Activated CD8-positive, alpha-beta T cell treated with anti-CD3 and anti-CD28 coated beads, Interleukin-2, amount 10 ng/mL, durations not matched to agents 7 days and 5 days (primary cell): ENCODE results near the gene NSMCE1. TPM values are rescaled to one million over a fixed set of nuclear protein-coding genes. Genes with fewer than 3 reads are reported as not detected.
"Not testable (repeated sequence)": the region's sequence is repeated elsewhere in the genome, so short reads cannot be mapped to it uniquely, and the experiment has no call there.

ENCODE experiments used
- ATAC-seq: fragments of 150-1000 bp; cut with Tn5 transposase; one replicate; pipeline ENCODE4 v1.10.0; 2021; ENCODE audit warnings: moderate library complexity
- CTCF ChIA-PET: fragments of 350-600 bp; sonication (Branson Sonifier 250); formaldehyde crosslinking; loops from one replicate; lab custom pipeline; 2021; ENCODE audit warnings: antibody characterized with exemption; lab: Charles Lee
- POLR2A ChIA-PET: fragments of 350-600 bp; sonication (Branson Sonifier 250); formaldehyde crosslinking; loops from one replicate; lab custom pipeline; 2021; ENCODE audit warnings: antibody characterized with exemption; lab: Charles Lee
- DNase-seq: peaks from one replicate; pipeline ENCODE4 v3.0.0-alpha.2; 2020
- H3K27ac Mint-ChIP-seq: one replicate; pipeline ENCODE4 v1.8.0; 2021; ENCODE audit warnings: mild to moderate bottlenecking, mixed read lengths
- H3K27me3 Mint-ChIP-seq: one replicate; pipeline ENCODE4 v1.8.0; 2021; ENCODE audit warnings: low read depth, mixed read lengths
- H3K36me3 Mint-ChIP-seq: one replicate; pipeline ENCODE4 v1.8.0; 2021; ENCODE audit warnings: low read depth, mixed read lengths
- H3K4me1 Mint-ChIP-seq: one replicate; pipeline ENCODE4 v1.8.0; 2021; ENCODE audit warnings: low read depth, mixed read lengths
- H3K4me3 Mint-ChIP-seq: one replicate; pipeline ENCODE4 v1.8.0; 2021; ENCODE audit warnings: mild to moderate bottlenecking, mixed read lengths
- H3K9me3 Mint-ChIP-seq: one replicate; pipeline ENCODE4 v1.8.0; 2022; ENCODE audit warnings: mixed read lengths; ENCODE audit not compliant: insufficient read depth
- total RNA-seq, 2 experiments: library from RNA; stranded (reverse); gene quantifications; one replicate each; pipeline ENCODE4 v1.2.3, GENCODE V29; 2021

The NSMCE1 gene
- total RNA-seq, 2 experiments from 2014 or later: 87.3 to 94.9 TPM

- H3K27ac Mint-ChIP-seq: peak overlapping the region; percentile 99
- CTCF ChIA-PET: interaction anchor here (0.6 to 3.7 kb wide), 13 partner anchors 8 to 206 kb away, joined by 3 to 43 read pairs (median 7); no protein-coding TSS in a partner anchor
- ATAC-seq (no peak), DNase-seq (no peak)
- POLR2A ChIA-PET: interaction anchor here (0.8 to 2.2 kb wide), 17 partner anchors 8 to 346 kb away, joined by 3 to 15 read pairs (median 6); partner anchors contain the start of genes GTF3C1 and KATNIP
- H3K4me3 Mint-ChIP-seq: peak overlapping the region; percentile 98
- peaks cover 18% of the 10 kb centered on the region for H3K36me3 Mint-ChIP-seq
- H3K9me3 Mint-ChIP-seq: no peaks in the 10 kb centered on the region
- H3K4me1 Mint-ChIP-seq: peaks cover 51% of the 10 kb centered on the region
- no peaks in the 10 kb centered on the region for H3K27me3 Mint-ChIP-seq
Observed at GRCh38 chr16:27204312-27204915, 64.2 kb downstream of the NSMCE1 start.

- peaks cover 18% of the 10 kb centered on the region for H3K36me3 Mint-ChIP-seq
- H3K9me3 Mint-ChIP-seq: no peaks in the 10 kb centered on the region
- H3K4me1 Mint-ChIP-seq: peaks cover 58% of the 10 kb centered on the region
- POLR2A ChIA-PET: interaction anchor here (0.8 to 2.2 kb wide), 19 partner anchors 9 to 346 kb away, joined by 3 to 15 read pairs (median 6); partner anchors contain the start of genes GTF3C1 and KATNIP
- CTCF ChIA-PET: interaction anchor here (0.6 to 3.7 kb wide), 16 partner anchors 8 to 207 kb away, joined by 3 to 43 read pairs (median 6); no protein-coding TSS in a partner anchor
- H3K27me3 Mint-ChIP-seq: no peaks in the 10 kb centered on the region
- H3K27ac Mint-ChIP-seq: peak within 1 kb of the TSS; percentile 99
- peak within 1 kb of the TSS; percentile 98 for H3K4me3 Mint-ChIP-seq
- peak; percentile 100 for DNase-seq
- peak; percentile 95 for ATAC-seq
Observed at GRCh38 chr16:27203507-27204311, 64.9 kb downstream of the NSMCE1 start, which contains the start of gene KDM8. KDM8 (plus strand) TSS chr16:27203526; CDS start chr16:27210124, 6,598 bp downstream.

GRCh38 chr16:27202923-27203506 lies 65.6 kb downstream of the NSMCE1 start:
- no peak for ATAC-seq
- H3K36me3 Mint-ChIP-seq: peaks cover 18% of the 10 kb centered on the region
- POLR2A ChIA-PET: interaction anchor here (1.0 to 2.2 kb wide), 16 partner anchors 10 to 347 kb away, joined by 3 to 15 read pairs (median 6); partner anchors contain the start of genes GTF3C1 and KATNIP
- no peaks in the 10 kb centered on the region for H3K27me3 Mint-ChIP-seq
- DNase-seq: peak; percentile 95
- H3K9me3 Mint-ChIP-seq: no peaks in the 10 kb centered on the region
- peaks cover 65% of the 10 kb centered on the region for H3K4me1 Mint-ChIP-seq
- H3K4me3 Mint-ChIP-seq: peak overlapping the region; percentile 98
- CTCF ChIA-PET: interaction anchor here (0.7 to 3.7 kb wide), 15 partner anchors 10 to 207 kb away, joined by 3 to 43 read pairs (median 6); no protein-coding TSS in a partner anchor
- peak overlapping the region; percentile 99 for H3K27ac Mint-ChIP-seq

GRCh38 chr16:27200914-27201313 lies 67.7 kb downstream of the NSMCE1 start:
- POLR2A ChIA-PET, DNase-seq, H3K9me3 Mint-ChIP-seq, CTCF ChIA-PET, ATAC-seq, H3K27me3 Mint-ChIP-seq, H3K4me3 Mint-ChIP-seq: not testable (repeated sequence)
- peak overlapping the region; percentile 94 for H3K27ac Mint-ChIP-seq
- peaks cover 14% of the 10 kb centered on the region for H3K36me3 Mint-ChIP-seq
- peaks cover 80% of the 10 kb centered on the region for H3K4me1 Mint-ChIP-seq

- ATAC-seq (peak; percentile 4), DNase-seq (peak; percentile 62)
- peak overlapping the region; percentile 94 for H3K27ac Mint-ChIP-seq
- H3K36me3 Mint-ChIP-seq: peaks cover 23% of the 10 kb centered on the region
- peaks cover 6% of the 10 kb centered on the region for H3K9me3 Mint-ChIP-seq
- peaks cover 83% of the 10 kb centered on the region for H3K4me1 Mint-ChIP-seq
- no peaks in the 10 kb centered on the region for H3K27me3 Mint-ChIP-seq
- H3K4me3 Mint-ChIP-seq: peak overlapping the region; percentile 67
- CTCF ChIA-PET: interaction anchor here (0.6 to 7.7 kb wide), 12 partner anchors 13 to 209 kb away, joined by 3 to 107 read pairs (median 10); no protein-coding TSS in a partner anchor
- POLR2A ChIA-PET: interaction anchor here (0.8 to 1.8 kb wide), 7 partner anchors 20 to 116 kb away, joined by 3 to 11 read pairs (median 6); no protein-coding TSS in a partner anchor
Observed at GRCh38 chr16:27199736-27200135, 68.8 kb downstream of the NSMCE1 start.

GRCh38 chr16:27199235-27199586 lies 69.4 kb downstream of the NSMCE1 start:
- H3K27me3 Mint-ChIP-seq: no peaks in the 10 kb centered on the region
- POLR2A ChIA-PET: interaction anchor here (0.8 to 1.8 kb wide), 7 partner anchors 19 to 117 kb away, joined by 3 to 11 read pairs (median 6); no protein-coding TSS in a partner anchor
- no peak for ATAC-seq
- H3K36me3 Mint-ChIP-seq: peaks cover 23% of the 10 kb centered on the region
- H3K4me3 Mint-ChIP-seq: no peak overlapping the region
- H3K9me3 Mint-ChIP-seq: peaks cover 10% of the 10 kb centered on the region
- no peak for DNase-seq
- peaks cover 81% of the 10 kb centered on the region for H3K4me1 Mint-ChIP-seq
- CTCF ChIA-PET: interaction anchor here (0.6 to 7.7 kb wide), 11 partner anchors 13 to 209 kb away, joined by 3 to 107 read pairs (median 11); no protein-coding TSS in a partner anchor
- H3K27ac Mint-ChIP-seq: peak overlapping the region; percentile 94

- peaks cover 20% of the 10 kb centered on the region for H3K36me3 Mint-ChIP-seq
- ChIA-PET POLR2A (interaction anchor here (0.8 to 1.8 kb wide), 6 partner anchors 18 to 117 kb away, joined by 3 to 11 read pairs (median 6); no protein-coding TSS in a partner anchor), CTCF (interaction anchor here (1.0 to 7.7 kb wide), 8 partner anchors 19 to 170 kb away, joined by 3 to 107 read pairs (median 14); no protein-coding TSS in a partner anchor)
- peak overlapping the region; percentile 94 for H3K27ac Mint-ChIP-seq
- peaks cover 10% of the 10 kb centered on the region for H3K9me3 Mint-ChIP-seq
- DNase-seq (no peak), ATAC-seq (no peak)
- H3K4me3 Mint-ChIP-seq: no peak overlapping the region
- peaks cover 78% of the 10 kb centered on the region for H3K4me1 Mint-ChIP-seq
- H3K27me3 Mint-ChIP-seq: no peaks in the 10 kb centered on the region
Observed at GRCh38 chr16:27198451-27199234, 69.9 kb downstream of the NSMCE1 start.

GRCh38 chr16:27197004-27197403 lies 71.6 kb downstream of the NSMCE1 start:
- H3K36me3 Mint-ChIP-seq: peaks cover 20% of the 10 kb centered on the region
- no peak for ATAC-seq
- peaks cover 71% of the 10 kb centered on the region for H3K4me1 Mint-ChIP-seq
- CTCF ChIA-PET: interaction anchor here (1.8 to 7.7 kb wide), 3 partner anchors 17 to 171 kb away, joined by 6 to 107 read pairs (median 8); no protein-coding TSS in a partner anchor
- no peak for DNase-seq
- H3K27ac Mint-ChIP-seq: peak overlapping the region; percentile 31
- POLR2A ChIA-PET: interaction anchor here (1.8 kb wide), 1 partner anchor 18 kb away, joined by 6 read pairs; no protein-coding TSS in a partner anchor
- peaks cover 10% of the 10 kb centered on the region for H3K9me3 Mint-ChIP-seq
- no peaks in the 10 kb centered on the region for H3K27me3 Mint-ChIP-seq
- no peak overlapping the region for H3K4me3 Mint-ChIP-seq

GRCh38 chr16:27195941-27196595 lies 72.5 kb downstream of the NSMCE1 start:
- POLR2A ChIA-PET: interaction anchor here (1.8 kb wide), 1 partner anchor 17 kb away, joined by 6 read pairs; no protein-coding TSS in a partner anchor
- H3K4me1 Mint-ChIP-seq: peaks cover 65% of the 10 kb centered on the region
- peaks cover 20% of the 10 kb centered on the region for H3K36me3 Mint-ChIP-seq
- CTCF ChIA-PET: interaction anchor here (0.7 to 7.7 kb wide), 7 partner anchors 8 to 964 kb away, joined by 3 to 107 read pairs (median 4); no protein-coding TSS in a partner anchor
- H3K27me3 Mint-ChIP-seq: no peaks in the 10 kb centered on the region
- H3K27ac Mint-ChIP-seq: peak overlapping the region; percentile 76
- H3K9me3 Mint-ChIP-seq: peaks cover 10% of the 10 kb centered on the region
- peak; percentile 58 for ATAC-seq
- peak; percentile 49 for DNase-seq
- H3K4me3 Mint-ChIP-seq: no peak overlapping the region
